Uterus (tissue), 2 donors: ENCODE measurements around the gene SDHA.
"Not testable (repeated sequence)": the region's sequence is repeated elsewhere in the genome, so short reads cannot be mapped to it uniquely, and the experiment has no call there.

Source experiments
- CTCF ChIP-seq, 4 experiments: fragments of 200-600 bp in 2 of 4; fragments of 450-650 bp in 2 of 4; sonication (generic) in 2 of 4; IDR thresholded peaks; one replicate each; pipeline ENCODE4 v1.5.1; 2016 to 2019; ENCODE audit warnings: antibody characterized with exemption in 4 of 4, mild to moderate bottlenecking in 2 of 4, moderate library complexity in 1 of 4
- POLR2A ChIP-seq, 2 donors: fragments of 450-650 bp; IDR thresholded peaks; one replicate each; pipeline ENCODE4 v1.6.1; 2016; ENCODE audit warnings: antibody characterized with exemption in 2 of 2, mild to moderate bottlenecking in 1 of 2, moderate library complexity in 1 of 2

DNA sequence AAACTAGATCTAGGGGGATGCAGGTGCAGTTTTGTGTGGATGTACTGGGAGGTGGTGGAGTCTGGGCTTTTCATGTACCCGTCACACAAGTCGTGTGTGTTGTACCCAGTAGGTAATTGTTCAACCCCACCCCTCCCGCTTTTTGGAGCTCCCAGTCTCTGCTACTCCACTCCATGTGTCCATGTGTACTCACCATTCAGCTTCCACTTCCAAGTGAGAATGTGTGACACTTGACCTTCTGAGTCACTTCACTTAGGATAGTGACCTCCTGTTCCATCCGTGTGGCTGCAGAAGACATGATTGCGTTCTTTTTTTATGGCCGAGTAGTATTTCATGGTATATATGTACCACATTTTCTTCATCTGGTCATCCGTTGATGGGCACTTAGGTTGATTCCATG is 22.4 kb downstream of the SDHA start:
- not testable (repeated sequence) for TF ChIP-seq CTCF, POLR2A (IDR thresholded peaks at IDR 0.05)
